GM23248 (cell line): Measurements from ENCODE around the gene PTPRU. TPM values are rescaled to one million over a fixed set of nuclear protein-coding genes. Genes with fewer than 3 reads are reported as not detected.

ENCODE experiments used
- DNase-seq: peaks from one replicate; pipeline ENCODE4 v3.0.0-alpha.2; 2015
- H2AFZ ChIP-seq: fragments of 200-600 bp; sonication (generic); 2 replicates; pipeline ENCODE4 v1.6.1; 2016; ENCODE audit warnings: antibody characterized with exemption
- H3F3A ChIP-seq: fragments of 200-600 bp; sonication (generic); 2 replicates; pipeline ENCODE4 v1.6.1; 2016; ENCODE audit warnings: mild to moderate bottlenecking, antibody characterized with exemption, mixed run types; ENCODE audit not compliant: insufficient read depth
- H3K27ac ChIP-seq: fragments of 200-600 bp; sonication (generic); 2 replicates; pipeline ENCODE4 v1.5.1; 2016; ENCODE audit warnings: mild to moderate bottlenecking
- H3K27me3 ChIP-seq: fragments of 200-600 bp; sonication (generic); replicated peaks from 2 replicates; pipeline ENCODE4 v1.6.1; 2016; ENCODE audit warnings: mild to moderate bottlenecking; ENCODE audit not compliant: insufficient read depth
- H3K36me3 ChIP-seq: fragments of 200-600 bp; sonication (generic); 2 replicates; pipeline ENCODE4 v1.6.1; 2016; ENCODE audit warnings: low read depth, mild to moderate bottlenecking
- H3K4me1 ChIP-seq: fragments of 200-600 bp; sonication (generic); 2 replicates; pipeline ENCODE4 v1.6.1; 2016; ENCODE audit warnings: mild to moderate bottlenecking; ENCODE audit not compliant: insufficient read depth
- H3K4me2 ChIP-seq: fragments of 200-600 bp; sonication (generic); one replicate; pipeline ENCODE4 v1.6.1; 2016; ENCODE audit warnings: mild to moderate bottlenecking; ENCODE audit not compliant: unreplicated experiment
- H3K4me3 ChIP-seq: fragments of 200-600 bp; sonication (generic); 2 replicates; pipeline ENCODE4 v1.5.1; 2016; ENCODE audit warnings: mild to moderate bottlenecking
- H3K79me2 ChIP-seq: fragments of 200-600 bp; sonication (generic); 2 replicates; pipeline ENCODE4 v1.6.1; 2016; ENCODE audit warnings: mild to moderate bottlenecking; ENCODE audit not compliant: insufficient read depth
- H3K9ac ChIP-seq: fragments of 200-600 bp; sonication (generic); 2 replicates; pipeline ENCODE4 v1.6.1; 2016; ENCODE audit warnings: mild to moderate bottlenecking
- H3K9me2 ChIP-seq: fragments of 200-600 bp; sonication (generic); 2 replicates; pipeline ENCODE4 v1.6.1; 2016; ENCODE audit warnings: mixed run types, mild to moderate bottlenecking, moderate library complexity; ENCODE audit not compliant: insufficient read depth
- H3K9me3 ChIP-seq: fragments of 200-600 bp; sonication (generic); one replicate; pipeline ENCODE4 v1.6.1; 2017; ENCODE audit warnings: low read depth
- H4K20me1 ChIP-seq: fragments of 200-600 bp; sonication (generic); 2 replicates; pipeline ENCODE4 v1.6.0; 2016; ENCODE audit not compliant: insufficient read depth
- EZH2 ChIP-seq: fragments of 200-600 bp; sonication (generic); IDR thresholded peaks from 2 replicates; pipeline ENCODE4 v1.6.1; 2018; ENCODE audit warnings: antibody characterized with exemption, mild to moderate bottlenecking; ENCODE audit not compliant: insufficient read depth, poor library complexity, severe bottlenecking
- EZH2phosphoT487 ChIP-seq: fragments of 200-600 bp; sonication (generic); IDR thresholded peaks from 2 replicates; pipeline ENCODE4 v1.6.1; 2018; ENCODE audit warnings: antibody characterized with exemption, moderate library complexity, mild to moderate bottlenecking, low read depth; ENCODE audit not compliant: insufficient read depth
- WGBS, 2 experiments: methylation state at CpG; one replicate each; pipeline ENCODE4 v1.1.6; 2015 to 2017; ENCODE audit warnings: low lambda C conversion rate in 2 of 2, low coverage in 1 of 2; ENCODE audit errors: missing lambda C conversion rate in 2 of 2; 5-methylcytosine and 5-hydroxymethylcytosine counted together
- in situ Hi-C: fragments of 300-500 bp; cut with MboI; formaldehyde crosslinking; loops from 2 replicates; pipeline ENCODE4 v1.15.0; 2020
- polyA plus RNA-seq: library from polyadenylated mRNA; unstranded; fragments of >200 nt; fragmentation: Nextera tagmentation; extraction: Ambion mirVana; gene quantifications from 2 replicates; pipeline ENCODE4 v1.2.1, GENCODE V29; 2016
- total RNA-seq: library from RNA; depleted of rRNA; stranded (reverse); fragments of >200 nt; shearing (Covaris generic); gene quantifications from 2 replicates; pipeline ENCODE4 v1.2.3, GENCODE V29; 2014

The PTPRU gene
- total and polyA plus RNA-seq, 2 experiments from 2014 or later: 6.2 to 16.8 TPM

- H2AFZ ChIP-seq: no peak overlapping the region
- no peak for TF ChIP-seq EZH2
- TF ChIP-seq EZH2phosphoT487: no peak
- H3K27ac ChIP-seq: no peak overlapping the region
- no peak for DNase-seq
- no peak overlapping the region for H3K4me3 ChIP-seq
- no peaks in the 10 kb centered on the region for H3F3A ChIP-seq
- no peaks in the 10 kb centered on the region for H3K36me3 ChIP-seq
- no peaks in the 10 kb centered on the region for H4K20me1 ChIP-seq
- no peaks in the 10 kb centered on the region for H3K79me2 ChIP-seq
- H3K9me2 ChIP-seq: no peaks in the 10 kb centered on the region
- H3K4me1 ChIP-seq: no peaks in the 10 kb centered on the region
- 96 to 98% methylated on average over 6 to 8 of the region's 8 CpGs for WGBS, 2 experiments
- in situ Hi-C loops: no loop called here
- H3K9me3 ChIP-seq: no peaks in the 10 kb centered on the region
- H3K4me2 ChIP-seq: no peak overlapping the region
- H3K9ac ChIP-seq: no peak overlapping the region
- H3K27me3 ChIP-seq: no peaks in the 10 kb centered on the region
Measured at GRCh38 chr1:29323636-29324035, 87.3 kb downstream of the PTPRU start.

- H3K79me2 ChIP-seq: no peaks in the 10 kb centered on the region
- no peak for DNase-seq
- no peaks in the 10 kb centered on the region for H3K9me2 ChIP-seq
- H3K9ac ChIP-seq: no peak overlapping the region
- no peak overlapping the region for H2AFZ ChIP-seq
- H3K4me3 ChIP-seq: no peak overlapping the region
- in situ Hi-C loops: no loop called here
- no peak for TF ChIP-seq EZH2
- no peak for TF ChIP-seq EZH2phosphoT487
- no peaks in the 10 kb centered on the region for H4K20me1 ChIP-seq
- no peaks in the 10 kb centered on the region for H3K27me3 ChIP-seq
- no peak overlapping the region for H3K4me2 ChIP-seq
- H3K9me3 ChIP-seq: no peaks in the 10 kb centered on the region
- 93 to 95% methylated on average over 10 of the region's 10 CpGs for WGBS, 2 experiments
- no peaks in the 10 kb centered on the region for H3K4me1 ChIP-seq
- H3F3A ChIP-seq: no peaks in the 10 kb centered on the region
- H3K36me3 ChIP-seq: no peaks in the 10 kb centered on the region
- no peak overlapping the region for H3K27ac ChIP-seq
Measured at GRCh38 chr1:29324202-29324601, 87.9 kb downstream of the PTPRU start.

- no peak for DNase-seq
- no peak overlapping the region for H2AFZ ChIP-seq
- no peak overlapping the region for H3K9ac ChIP-seq
- H3K9me3 ChIP-seq: no peaks in the 10 kb centered on the region
- H3K27ac ChIP-seq: no peak overlapping the region
- no peak overlapping the region for H3K4me3 ChIP-seq
- H3K4me1 ChIP-seq: no peaks in the 10 kb centered on the region
- TF ChIP-seq EZH2phosphoT487 (no peak), EZH2 (no peak)
- 82 to 83% methylated on average over 16 to 19 of the region's 19 CpGs for WGBS, 2 experiments
- no peaks in the 10 kb centered on the region for H3K79me2 ChIP-seq
- no peaks in the 10 kb centered on the region for H3K36me3 ChIP-seq
- no peak overlapping the region for H3K4me2 ChIP-seq
- no peaks in the 10 kb centered on the region for H4K20me1 ChIP-seq
- no peaks in the 10 kb centered on the region for H3K9me2 ChIP-seq
- in situ Hi-C loops: no loop called here
- no peaks in the 10 kb centered on the region for H3K27me3 ChIP-seq
- no peaks in the 10 kb centered on the region for H3F3A ChIP-seq
Measured at GRCh38 chr1:29324771-29325351, 88.5 kb downstream of the PTPRU start.

- 74 to 85% methylated on average over 3 to 4 of the region's 4 CpGs for WGBS, 2 experiments
Measured at GRCh38 chr1:29325675-29326074, 89.4 kb downstream of the PTPRU start.

GRCh38 chr1:29326123-29326522 lies 89.8 kb downstream of the PTPRU start:
- Histone ChIP-seq H3F3A (no peaks in the 10 kb centered on the region), H3K9me3 (no peaks in the 10 kb centered on the region), H3K9ac (no peak overlapping the region), H3K79me2 (no peaks in the 10 kb centered on the region), H4K20me1 (no peaks in the 10 kb centered on the region), H3K4me1 (no peaks in the 10 kb centered on the region), H2AFZ (no peak overlapping the region), H3K27ac (no peak overlapping the region), H3K27me3 (no peaks in the 10 kb centered on the region), H3K4me3 (no peak overlapping the region), H3K4me2 (no peak overlapping the region), H3K36me3 (no peaks in the 10 kb centered on the region), H3K9me2 (no peaks in the 10 kb centered on the region)
- DNase-seq: no peak
- no peak for TF ChIP-seq EZH2phosphoT487
- TF ChIP-seq EZH2: no peak
- WGBS, 2 experiments: 96% methylated on average over 2 of the region's 2 CpGs
- in situ Hi-C loops: no loop called here

More at GRCh38 chr1:29325675-29326074, 89.4 kb downstream of the PTPRU start:
- no peaks in the 10 kb centered on the region for H3K9me2 ChIP-seq
- no peaks in the 10 kb centered on the region for H4K20me1 ChIP-seq
- TF ChIP-seq EZH2phosphoT487: no peak
- TF ChIP-seq EZH2: no peak
- H3K4me2 ChIP-seq: no peak overlapping the region
- no peak for DNase-seq
- in situ Hi-C loops: no loop called here
- H3K4me3 ChIP-seq: no peak overlapping the region
- H3K27me3 ChIP-seq: no peaks in the 10 kb centered on the region
- no peaks in the 10 kb centered on the region for H3K36me3 ChIP-seq
- H3K79me2 ChIP-seq: no peaks in the 10 kb centered on the region
- no peak overlapping the region for H3K9ac ChIP-seq
- H3K27ac ChIP-seq: no peak overlapping the region
- H3K4me1 ChIP-seq: no peaks in the 10 kb centered on the region
- no peaks in the 10 kb centered on the region for H3F3A ChIP-seq
- H3K9me3 ChIP-seq: no peaks in the 10 kb centered on the region
- H2AFZ ChIP-seq: no peak overlapping the region
